GM19395 (cell line): ENCODE measurements around the gene CHAMP1.
"Not testable (repeated sequence)": the region's sequence is repeated elsewhere in the genome, so short reads cannot be mapped to it uniquely, and the experiment has no call there.

Source experiments
- ATAC-seq: cut with Tn5 transposase; IDR thresholded peaks from one replicate; pipeline ENCODE4 v1.9.1; 2021; ENCODE audit warnings: mild to moderate bottlenecking, moderate library complexity; ENCODE audit not compliant: unreplicated experiment

CHAMP1 gene

DNA sequence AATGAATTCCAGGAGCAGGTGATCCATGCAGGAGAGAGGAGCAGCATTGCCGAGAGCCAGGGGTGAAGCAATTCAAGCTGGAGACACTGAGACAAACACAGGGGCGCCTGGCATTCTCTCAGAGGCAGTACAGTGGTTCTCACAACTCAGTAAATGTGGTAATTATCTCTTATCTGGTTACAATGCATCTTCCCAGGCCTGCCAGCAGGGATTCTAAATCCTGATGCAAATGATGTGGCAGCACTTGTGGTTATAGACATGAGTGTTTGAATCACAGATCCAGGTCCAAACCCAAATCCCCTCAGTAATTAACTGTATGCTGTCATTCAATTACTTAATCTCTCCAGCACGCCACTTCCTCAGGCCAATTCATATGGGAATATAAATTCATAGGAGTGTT is 19.6 kb downstream of the CHAMP1 start:
- not testable (repeated sequence) for ATAC-seq

DNA sequence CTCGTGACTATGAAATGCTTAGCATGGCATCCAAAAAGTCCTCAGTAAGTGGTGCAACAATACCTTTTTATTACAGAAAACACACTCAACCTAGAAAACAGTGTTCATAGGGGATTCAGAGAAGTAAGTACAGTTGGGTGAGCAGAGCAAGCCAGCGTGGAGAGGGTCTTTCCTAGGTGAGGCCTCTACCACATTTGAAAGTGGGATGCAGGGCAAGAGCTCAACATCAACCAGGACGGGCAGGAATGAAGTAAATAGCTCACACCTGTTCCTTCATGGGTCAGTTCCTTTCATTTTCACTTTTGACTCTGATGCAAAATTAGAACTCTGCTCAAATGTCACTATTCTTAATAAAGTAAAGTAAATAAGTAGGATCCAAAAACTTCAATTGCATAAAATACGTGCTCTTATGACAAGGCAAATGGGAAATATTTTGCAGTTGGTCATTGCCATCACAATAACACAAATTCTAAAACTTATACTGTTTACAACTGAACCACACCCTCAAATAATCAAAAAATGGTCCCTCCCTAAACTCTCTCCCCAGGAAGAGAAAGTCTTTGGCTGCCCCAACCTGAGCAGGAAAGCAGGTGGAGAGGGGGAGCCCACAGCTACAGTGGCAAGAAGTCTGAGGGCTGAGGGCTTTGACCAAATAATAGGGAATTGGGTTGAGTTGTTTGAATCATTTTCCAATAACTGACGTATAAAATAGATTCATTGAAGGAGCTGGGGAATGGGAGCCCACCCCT is 20.2 kb downstream of the CHAMP1 start:
- no peak for ATAC-seq

DNA sequence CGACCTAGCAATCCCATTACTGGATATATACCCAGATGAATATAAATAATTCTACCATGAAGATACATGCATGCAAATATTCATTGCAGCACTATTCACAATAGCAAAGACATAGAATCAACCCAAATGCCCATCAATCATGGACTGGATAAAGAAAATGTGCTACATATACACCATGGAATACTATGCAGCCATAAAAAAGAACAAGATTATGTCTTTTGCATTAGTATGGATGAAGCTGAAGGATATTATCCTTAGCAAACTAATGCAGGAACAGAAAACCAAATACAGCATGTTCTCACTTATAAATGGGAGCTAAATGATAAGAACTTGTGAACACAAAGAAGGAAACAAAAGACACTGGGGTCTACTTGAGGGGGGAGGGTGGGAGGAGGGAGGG is 22.2 kb downstream of the CHAMP1 start:
- ATAC-seq, result not testable (repeated sequence)

DNA sequence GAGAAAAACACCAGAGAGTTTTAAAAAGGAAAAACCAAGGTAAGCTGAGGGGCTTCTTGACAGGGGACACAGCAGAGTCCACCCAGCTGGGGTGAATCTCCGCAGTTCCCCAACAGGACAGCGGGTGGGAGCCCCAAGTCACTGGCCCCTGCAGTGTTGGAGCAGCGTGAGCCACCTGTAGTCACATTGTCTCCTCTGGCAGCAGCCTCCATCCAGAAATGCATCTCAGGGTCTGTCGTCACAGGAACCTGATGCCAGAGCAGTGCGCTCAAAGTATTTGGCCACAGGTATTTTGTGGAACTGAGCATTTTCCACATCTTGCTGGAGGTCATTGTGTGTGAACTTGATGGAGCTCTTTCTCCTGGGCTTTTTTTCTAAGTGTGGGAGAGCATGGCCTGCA is 24.7 kb downstream of the CHAMP1 start:
- ATAC-seq, result no peak

GRCh38 chr13:114339857-114340534 is 25.7 kb downstream of the CHAMP1 start:
- no peak for ATAC-seq

DNA sequence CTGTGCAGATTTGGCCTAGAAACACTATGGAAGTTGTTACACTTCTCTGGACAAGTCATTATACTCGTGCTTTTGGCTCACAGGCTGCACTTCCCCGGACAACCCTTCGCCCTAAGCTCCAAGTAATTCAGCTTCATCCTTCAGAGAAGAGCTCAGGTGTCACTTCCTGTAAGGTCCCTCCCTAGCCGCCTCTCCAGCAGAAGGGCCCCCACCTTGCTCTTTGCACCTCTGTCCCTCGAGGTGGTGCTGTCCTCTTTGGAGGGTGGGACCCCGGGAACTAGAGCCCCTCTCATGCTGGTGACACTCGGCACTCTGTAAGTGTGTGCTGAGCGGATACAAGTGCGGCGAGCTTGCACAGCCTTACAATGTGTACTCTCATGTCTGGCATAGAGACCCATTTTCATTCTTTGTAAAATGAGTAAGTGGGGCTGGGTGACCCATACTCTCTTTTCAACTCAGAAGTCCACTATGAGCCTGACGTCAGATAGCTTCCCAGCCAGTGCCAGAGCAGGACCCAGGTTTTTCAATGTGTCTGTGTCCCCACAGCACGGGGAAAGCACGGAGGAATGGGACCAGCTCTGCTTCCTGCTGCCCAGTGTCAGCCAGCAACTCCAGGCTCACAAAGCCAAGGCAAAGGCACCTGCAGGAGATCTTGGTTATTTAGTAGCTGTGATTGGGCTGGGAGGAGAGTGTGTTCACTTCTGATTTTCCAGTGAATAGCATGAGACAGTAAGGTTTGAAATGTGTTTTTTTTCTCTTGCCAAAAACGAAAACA is 26.9 kb downstream of the CHAMP1 start:
- ATAC-seq, result no peak

- not testable (repeated sequence) for ATAC-seq
Measured at GRCh38 chr13:114347256-114347655, 33.0 kb downstream of the CHAMP1 start.

GRCh38 chr13:114352763-114353162 is 38.5 kb downstream of the CHAMP1 start:
- ATAC-seq, result not testable (repeated sequence)

DNA sequence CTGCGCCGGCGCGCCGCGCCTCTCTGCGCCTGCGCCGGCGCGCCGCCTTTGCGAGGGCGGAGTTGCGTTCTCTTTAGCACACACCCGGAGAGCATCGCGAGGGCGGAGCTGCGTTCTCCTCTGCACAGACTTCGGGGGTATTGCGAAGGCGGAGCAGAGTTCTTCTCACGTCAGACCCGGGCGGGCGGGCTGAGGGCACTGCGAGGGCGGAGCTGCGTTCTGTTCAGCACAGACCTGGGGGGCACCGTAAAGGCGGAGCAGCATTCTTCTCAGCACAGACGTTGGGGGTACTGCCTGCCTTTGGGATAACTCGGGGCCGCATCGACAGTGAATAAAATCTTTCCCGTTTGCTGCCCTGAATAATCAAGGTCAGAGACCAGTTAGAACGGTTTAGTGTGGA is 39.1 kb downstream of the CHAMP1 start:
- ATAC-seq, result not testable (repeated sequence)
